Lower leg skin (tissue), 3 donors: ENCODE measurements around the gene PET100.

Experiments
- CTCF ChIP-seq, 3 donors: fragments of 450-650 bp; IDR thresholded peaks; one replicate each; pipeline ENCODE4 v1.5.1; 2016; ENCODE audit warnings: antibody characterized with exemption in 3 of 3, mild to moderate bottlenecking in 3 of 3, moderate library complexity in 2 of 3
- POLR2A ChIP-seq, 2 donors: fragments of 450-650 bp; IDR thresholded peaks; one replicate each; pipeline ENCODE4 v1.6.1; 2016 to 2017; ENCODE audit warnings: antibody characterized with exemption in 2 of 2, mild to moderate bottlenecking in 1 of 2, moderate library complexity in 1 of 2

- TF ChIP-seq CTCF (IDR thresholded peaks at IDR 0.05) (no peak), POLR2A (IDR thresholded peaks at IDR 0.05) (peak in 1 of 2 donors; percentile 25)
Measured at GRCh38 chr19:7629347-7630054, at the start of gene PET100, which contains the start of gene XAB2.
